ENCODE data around the gene DGCR8.
A peak's percentile ranks its signal among the peaks of the same experiment; 100 is the strongest.

The DGCR8 gene

DNA sequence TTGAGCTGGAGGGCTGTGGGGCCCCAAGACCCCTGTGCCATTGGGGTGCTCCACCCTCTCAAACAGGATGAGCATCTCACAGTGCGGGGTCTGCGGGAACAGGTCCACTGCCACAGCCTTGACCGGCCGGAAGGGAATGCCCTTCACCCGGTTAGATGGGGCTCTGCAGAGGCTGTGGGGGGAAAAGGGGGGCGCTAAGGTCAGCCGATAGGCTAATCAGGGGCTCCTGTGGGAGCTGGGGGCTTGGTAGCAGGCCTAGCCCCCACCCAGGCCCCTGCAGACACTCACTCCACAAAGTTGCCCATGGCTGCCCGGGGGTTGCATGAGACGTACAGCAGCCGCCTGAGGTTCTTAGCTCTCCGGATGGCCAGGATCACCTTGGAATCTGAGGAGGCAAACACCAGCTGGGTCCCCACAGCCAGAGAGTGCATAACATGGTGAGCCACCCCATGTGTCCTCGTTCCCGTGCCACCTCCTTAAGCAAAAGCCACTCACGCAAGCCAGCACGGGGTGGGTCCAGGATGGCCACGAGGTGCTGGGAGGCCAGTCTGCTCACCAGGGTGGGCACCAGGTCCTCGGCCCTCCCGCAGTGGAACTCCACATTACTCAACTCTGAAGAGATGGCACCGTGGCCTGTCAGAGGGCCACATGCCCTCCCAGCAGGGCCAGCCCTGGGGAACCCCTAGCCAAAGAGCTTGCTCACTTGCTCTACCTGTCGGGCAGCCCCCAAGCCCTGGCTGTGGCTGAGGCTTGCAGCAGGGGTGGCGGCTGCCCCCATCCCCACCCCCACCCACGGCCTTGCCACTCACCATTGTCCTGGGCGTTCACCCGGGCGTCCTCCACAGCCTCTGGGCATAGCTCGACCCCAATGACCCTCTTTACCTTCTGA is 32.8 kb downstream of the DGCR8 start:
- TF ChIP-seq, protein P1, sequence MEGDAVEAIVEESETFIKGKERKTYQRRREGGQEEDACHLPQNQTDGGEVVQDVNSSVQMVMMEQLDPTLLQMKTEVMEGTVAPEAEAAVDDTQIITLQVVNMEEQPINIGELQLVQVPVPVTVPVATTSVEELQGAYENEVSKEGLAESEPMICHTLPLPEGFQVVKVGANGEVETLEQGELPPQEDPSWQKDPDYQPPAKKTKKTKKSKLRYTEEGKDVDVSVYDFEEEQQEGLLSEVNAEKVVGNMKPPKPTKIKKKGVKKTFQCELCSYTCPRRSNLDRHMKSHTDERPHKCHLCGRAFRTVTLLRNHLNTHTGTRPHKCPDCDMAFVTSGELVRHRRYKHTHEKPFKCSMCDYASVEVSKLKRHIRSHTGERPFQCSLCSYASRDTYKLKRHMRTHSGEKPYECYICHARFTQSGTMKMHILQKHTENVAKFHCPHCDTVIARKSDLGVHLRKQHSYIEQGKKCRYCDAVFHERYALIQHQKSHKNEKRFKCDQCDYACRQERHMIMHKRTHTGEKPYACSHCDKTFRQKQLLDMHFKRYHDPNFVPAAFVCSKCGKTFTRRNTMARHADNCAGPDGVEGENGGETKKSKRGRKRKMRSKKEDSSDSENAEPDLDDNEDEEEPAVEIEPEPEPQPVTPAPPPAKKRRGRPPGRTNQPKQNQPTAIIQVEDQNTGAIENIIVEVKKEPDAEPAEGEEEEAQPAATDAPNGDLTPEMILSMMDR (IDR thresholded peaks at IDR 0.05; ENCODE audit: borderline replicate concordance, insufficient read depth, low read depth, low read length), result no peak

DNA sequence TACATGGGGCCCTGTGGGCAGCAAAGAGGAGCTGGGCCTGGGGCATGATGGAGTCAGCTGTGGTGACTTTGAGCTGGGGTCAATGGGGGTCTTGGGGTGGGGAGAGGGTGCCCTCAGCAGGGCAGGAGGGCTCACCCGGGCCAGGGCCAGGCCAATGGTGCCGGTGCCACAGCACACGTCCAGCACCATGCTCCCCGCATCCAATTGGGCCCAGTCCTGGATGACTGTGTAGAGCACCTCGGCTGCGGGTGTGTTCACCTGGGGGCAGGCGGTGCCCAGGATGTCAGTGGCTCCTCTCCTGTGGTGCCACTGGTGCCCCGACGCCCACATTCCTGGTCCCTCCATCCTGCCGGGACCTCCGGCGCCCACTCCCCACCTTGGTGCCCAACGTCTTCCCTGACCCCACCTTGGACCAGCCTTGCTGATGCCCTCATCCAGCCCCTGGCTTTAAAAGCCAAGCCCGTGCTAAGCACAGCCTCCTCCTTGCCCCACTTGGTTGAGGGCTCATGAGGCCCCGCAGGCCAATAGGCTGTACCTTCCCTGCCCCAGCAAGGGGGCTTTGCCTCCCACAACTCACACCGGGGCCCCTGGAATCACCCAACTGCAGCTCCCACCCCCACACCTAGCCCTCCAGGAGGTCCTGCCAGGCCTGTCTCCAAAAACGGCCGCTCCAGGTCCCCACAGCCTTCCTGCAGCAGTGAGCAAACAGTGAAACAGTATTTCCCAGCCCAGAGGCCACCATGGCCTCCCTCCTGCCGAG is 33.7 kb downstream of the DGCR8 start:
- TF ChIP-seq, protein P1 (IDR thresholded peaks at IDR 0.05; ENCODE audit: borderline replicate concordance, insufficient read depth, low read depth, low read length), result no peak
- H3K4me3 ChIP-seq (ENCODE audit: low read depth, low read length), result no peak overlapping the region

More for the DNA sequence above, 32.8 kb downstream of the DGCR8 start:
- no peak overlapping the region for H3K4me3 ChIP-seq (ENCODE audit: low read depth, low read length)

DNA sequence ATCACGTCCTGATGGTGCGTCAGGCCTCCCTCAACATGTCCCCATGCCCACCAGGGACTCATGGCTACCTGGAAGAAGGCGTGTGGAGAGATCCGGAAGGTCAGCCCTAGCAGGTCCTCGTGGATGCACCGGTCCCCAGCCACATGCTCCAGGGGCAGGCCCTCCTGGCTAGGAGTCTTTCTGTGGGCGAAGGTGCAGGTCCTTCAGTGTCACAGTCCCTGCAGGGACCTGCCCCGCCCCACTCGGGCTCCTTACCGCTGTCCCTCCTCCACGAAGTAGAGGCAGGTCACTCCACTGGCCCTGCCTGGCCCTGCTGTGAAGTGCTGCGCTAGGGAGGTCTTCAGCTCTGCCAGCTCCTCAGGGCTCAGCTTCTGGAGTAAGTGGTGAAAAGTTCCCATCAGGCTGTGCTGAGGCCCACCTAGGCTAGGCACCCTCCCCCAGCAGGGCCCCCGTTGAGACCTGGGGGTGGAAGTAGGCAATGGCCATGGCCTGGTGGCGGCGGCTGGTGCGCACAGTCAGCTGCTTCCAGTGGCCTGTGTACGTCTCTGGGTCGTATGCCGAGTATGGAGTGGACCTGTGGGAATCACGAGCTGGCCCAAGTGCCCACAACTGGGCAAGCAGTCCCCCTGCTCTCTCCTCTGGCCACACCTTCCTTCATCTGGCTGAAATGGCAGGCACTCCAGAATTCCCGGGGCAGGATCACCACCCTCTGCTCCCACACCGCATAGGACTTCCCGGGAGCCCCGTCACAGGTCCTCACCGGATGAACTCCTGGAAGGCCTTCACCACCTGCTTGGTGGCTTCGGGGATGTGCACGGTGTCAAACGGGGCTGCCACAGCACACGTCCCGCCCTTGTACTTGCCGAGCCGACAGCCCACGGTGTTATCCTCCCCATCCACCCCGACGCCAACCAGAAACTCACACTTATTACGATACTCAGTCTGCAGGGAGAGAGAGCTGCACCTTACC is 34.8 kb downstream of the DGCR8 start:
- TF ChIP-seq, protein P1 (IDR thresholded peaks at IDR 0.05; ENCODE audit: borderline replicate concordance, insufficient read depth, low read depth, low read length), result no peak
- no peak overlapping the region for H3K4me3 ChIP-seq (ENCODE audit: low read depth, low read length)

DNA sequence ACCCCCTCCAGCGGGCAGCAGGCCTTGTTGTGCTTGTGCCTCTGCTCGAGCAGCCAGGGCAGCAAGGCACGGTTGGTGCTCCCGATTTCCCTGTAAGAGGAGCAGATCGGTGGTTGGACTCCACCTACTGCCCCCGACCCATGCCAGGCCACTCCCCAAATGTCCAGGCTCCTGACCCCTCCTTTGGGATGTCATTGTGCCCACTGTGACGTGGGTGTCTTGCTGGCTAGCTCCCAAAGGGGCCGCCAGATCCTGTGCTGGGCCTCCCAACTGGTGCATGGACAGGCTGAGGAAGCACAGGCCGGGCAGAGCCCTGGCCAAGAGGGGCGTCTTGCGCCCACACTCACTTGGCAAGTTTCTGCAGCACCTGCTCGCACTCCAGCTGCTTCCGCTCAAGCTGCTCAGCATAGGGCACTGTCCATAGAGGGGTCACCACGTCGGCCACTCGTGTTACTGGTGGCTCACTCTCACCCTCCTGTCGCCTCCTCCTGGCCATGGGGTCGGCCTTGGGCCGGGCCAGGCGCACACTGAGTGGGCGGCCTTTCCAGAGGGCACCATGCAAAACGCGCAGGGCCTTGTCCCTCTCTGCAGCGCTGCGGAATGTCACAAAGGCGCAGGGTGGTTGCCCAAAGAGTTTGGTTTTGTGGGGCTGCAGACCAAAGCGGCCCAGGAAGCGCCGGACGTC is 35.8 kb downstream of the DGCR8 start, which contains the start of gene RANBP1:
Gene RANBP1, plus strand, starts transcription at position 414 of the 685 bp plus-strand sequence. Its CDS starts 81 bp downstream, at position 495.
- TF ChIP-seq, protein P1 (IDR thresholded peaks at IDR 0.05; ENCODE audit: borderline replicate concordance, insufficient read depth, low read depth, low read length), result no peak
- H3K4me3 ChIP-seq (ENCODE audit: low read depth, low read length), result peak within 1 kb of the TSS; percentile 98

DNA sequence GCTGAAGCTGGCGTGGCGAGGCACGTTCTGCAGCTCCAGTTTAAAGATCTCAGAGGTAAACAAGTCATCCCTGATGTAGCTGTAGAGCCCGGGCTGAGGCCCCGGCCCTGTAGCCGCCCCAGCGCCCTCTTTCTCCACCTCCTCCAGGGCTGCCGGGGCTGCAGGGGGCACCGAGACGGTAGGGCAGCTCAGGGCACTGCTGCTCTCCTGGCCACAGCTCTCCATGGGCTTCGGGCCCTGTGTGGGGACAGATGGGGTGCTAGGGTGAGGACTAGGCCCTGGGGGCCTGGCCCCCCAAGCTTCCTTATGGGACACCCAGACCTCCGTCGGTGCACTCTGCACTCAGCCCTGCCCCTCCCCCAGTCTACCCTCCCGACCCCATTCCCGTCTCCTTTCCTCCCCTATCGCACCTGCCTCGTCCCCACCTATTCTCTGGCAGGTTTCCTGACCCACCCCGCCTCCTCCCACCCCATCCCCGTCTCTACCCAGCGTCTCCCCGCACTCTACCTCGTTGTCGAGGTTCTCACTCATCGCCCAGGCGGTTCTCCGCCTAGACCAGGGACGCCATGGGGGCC is 36.4 kb downstream of the DGCR8 start:
- peak overlapping the region; percentile 98 for H3K4me3 ChIP-seq (ENCODE audit: low read depth, low read length)
- TF ChIP-seq, protein P1 (IDR thresholded peaks at IDR 0.05; ENCODE audit: borderline replicate concordance, insufficient read depth, low read depth, low read length), result no peak

All from GM12875 (cell line).